GM18502 (cell line): ENCODE measurements around the gene NT5DC2.
"Not testable (repeated sequence)": the region's sequence is repeated elsewhere in the genome, so short reads cannot be mapped to it uniquely, and the experiment has no call there.

Experiments
- ATAC-seq: cut with Tn5 transposase; IDR thresholded peaks from one replicate; pipeline ENCODE4 v1.9.1; 2021; ENCODE audit warnings: mild to moderate bottlenecking; ENCODE audit not compliant: unreplicated experiment, poor library complexity

The NT5DC2 gene

GRCh38 chr3:52537726-52538421 is 4.2 kb upstream of the NT5DC2 start:
- no peak for ATAC-seq

DNA sequence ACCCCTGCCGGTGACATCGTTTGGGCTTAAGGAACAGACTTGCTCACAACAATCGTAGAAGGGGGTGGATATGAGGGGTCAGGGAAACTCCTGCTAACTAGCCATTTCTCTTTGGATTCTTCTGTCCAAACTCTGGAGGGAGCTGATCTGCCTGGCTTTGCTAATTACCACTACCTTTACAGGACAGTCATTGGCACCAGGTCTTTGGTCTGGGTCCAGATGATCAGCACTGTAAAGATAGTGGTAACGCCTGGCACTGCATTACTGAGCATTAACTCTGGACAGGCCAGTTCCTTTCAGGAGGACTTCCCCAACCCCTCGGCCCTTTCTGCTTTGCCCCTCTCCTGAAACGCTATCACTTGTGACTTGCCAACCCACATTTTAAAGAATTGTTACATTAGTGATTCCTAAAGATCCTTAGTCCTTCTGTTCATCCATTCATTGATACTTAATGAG is 3.5 kb upstream of the NT5DC2 start:
- ATAC-seq = no peak

DNA sequence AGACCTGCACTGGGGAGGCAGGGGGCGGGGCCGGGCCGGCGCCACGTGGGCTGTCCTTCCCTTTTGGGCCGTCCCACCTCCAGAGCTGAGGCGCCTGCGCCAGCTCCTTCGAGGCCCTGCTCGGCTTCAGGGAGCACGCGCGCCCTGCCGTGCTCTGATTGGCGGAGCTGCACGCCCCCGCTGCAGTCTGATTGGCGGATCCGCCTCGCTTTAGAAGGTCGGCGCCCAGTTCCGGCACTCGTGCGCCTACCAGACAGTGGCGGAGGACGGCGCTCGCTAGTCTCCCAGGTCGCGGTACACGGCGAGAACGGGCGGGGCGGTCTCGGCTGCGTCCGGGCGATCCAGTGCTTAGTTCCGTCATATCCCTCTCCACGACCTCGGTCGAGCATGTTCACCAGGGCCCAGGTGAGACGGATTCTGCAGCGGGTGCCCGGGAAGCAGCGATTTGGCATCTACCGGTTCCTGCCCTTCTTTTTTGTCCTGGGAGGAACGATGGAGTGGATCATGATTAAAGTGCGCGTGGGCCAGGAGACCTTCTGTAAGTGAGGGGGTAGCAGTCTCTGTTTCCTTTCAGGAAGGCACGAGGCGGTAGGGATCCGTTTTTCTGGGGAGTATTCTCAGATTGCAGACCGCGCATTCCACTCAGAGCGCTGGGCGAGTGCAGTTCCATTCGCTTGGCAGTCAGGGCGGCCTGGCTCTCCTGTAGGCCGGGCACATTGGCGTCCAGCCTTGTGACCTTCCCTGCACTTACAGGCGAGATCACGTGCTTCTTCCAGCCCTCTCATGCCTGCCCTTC is 2.9 kb upstream of the NT5DC2 start, which contains the start of gene UQCC5:
Gene UQCC5 (plus strand): TSS at position 237 of the 796 bp plus-strand sequence. CDS start 151 bp downstream, at position 388.
- ATAC-seq = peak; percentile 84

DNA sequence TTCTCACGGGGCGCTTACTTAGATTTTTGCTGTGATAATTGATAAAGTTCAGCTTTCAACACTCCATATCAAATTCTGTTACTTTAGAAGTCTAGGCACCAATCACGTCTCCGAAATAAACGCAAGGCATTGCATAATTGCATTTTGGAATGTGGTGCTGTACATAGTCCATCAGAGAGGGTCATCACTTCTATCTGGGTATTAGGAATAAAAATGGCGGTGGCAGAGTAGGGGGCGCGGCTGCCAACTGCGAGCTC is 2.4 kb upstream of the NT5DC2 start:
- ATAC-seq = no peak

DNA sequence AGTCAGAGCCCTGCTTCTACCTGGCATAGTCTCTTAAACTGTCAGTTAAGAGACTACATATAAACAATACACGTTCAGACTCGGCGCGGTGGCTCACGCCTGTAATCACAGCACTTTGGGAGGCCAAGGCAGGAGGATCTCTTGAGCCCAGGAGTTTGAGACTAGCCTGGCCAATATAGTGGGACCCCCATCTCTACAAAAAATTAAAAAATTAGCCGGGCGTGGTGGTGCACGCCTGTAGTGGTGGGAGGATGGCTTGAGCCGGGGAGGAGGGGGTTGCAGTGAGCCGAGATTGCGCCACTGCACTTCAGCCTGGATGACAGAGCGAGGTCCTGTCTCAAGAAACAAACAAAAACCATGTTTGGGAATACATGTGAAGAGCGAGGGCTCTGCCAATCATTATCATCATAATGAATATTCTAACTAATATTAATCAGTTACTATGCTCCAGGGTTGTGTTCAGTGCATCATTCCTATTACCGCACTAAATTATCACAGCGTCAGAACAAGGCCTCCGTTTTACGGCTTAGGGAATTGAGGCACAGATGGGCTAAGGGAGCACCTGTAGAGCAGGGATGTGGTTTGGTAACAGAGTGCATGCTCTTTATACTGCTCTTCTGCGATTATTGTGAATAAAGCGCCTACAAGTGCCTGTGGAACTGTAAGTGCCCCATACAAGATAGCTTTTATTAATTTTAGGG is 1.9 kb upstream of the NT5DC2 start:
- ATAC-seq = no peak

- ATAC-seq = no peak
These were observed 875 bp upstream of the NT5DC2 start for GRCh38 chr3:52534281-52535183.

DNA sequence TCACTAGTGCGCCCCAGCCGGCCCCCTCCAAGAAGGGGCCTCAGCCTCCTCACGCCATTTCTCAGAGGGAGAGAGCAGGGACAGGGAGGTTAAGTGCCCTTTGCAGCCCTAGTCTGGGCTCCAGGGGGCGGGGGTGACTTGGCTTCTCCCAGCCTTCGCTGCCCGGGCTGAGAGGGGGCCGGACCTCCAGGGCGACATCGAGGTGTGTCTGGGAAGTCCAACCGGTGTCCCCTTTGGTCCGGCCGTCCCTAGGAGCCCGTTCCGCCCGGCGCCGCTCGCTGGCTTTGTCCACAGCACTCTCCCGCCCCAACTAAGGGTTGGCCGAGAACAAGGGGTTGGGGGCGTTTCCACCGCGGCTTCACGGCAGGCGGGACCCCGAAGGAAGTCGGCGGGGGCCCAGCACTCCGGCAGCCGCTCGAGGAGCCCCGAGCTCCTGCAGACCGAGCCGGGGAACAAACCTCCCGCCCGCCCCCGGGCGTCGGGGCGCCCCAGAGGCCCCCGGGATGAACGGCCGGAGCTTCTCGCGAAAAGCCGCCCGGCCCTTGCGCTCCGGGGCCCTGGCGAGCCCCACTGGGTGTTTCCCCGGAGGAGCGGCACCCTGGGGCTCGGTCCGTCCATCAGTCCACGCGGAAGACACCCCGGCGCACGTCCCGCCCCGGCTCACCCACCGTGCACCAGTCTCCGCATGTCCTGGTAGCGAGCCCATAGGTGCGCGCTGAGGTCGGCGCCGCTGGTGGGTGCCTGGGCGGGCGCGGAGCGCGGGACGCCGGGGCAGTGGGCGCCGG is 627 bp downstream of the NT5DC2 start:
- peak; percentile 5 for ATAC-seq

- ATAC-seq = no peak
These were observed 1.2 kb downstream of the NT5DC2 start for GRCh38 chr3:52532517-52532837.

DNA sequence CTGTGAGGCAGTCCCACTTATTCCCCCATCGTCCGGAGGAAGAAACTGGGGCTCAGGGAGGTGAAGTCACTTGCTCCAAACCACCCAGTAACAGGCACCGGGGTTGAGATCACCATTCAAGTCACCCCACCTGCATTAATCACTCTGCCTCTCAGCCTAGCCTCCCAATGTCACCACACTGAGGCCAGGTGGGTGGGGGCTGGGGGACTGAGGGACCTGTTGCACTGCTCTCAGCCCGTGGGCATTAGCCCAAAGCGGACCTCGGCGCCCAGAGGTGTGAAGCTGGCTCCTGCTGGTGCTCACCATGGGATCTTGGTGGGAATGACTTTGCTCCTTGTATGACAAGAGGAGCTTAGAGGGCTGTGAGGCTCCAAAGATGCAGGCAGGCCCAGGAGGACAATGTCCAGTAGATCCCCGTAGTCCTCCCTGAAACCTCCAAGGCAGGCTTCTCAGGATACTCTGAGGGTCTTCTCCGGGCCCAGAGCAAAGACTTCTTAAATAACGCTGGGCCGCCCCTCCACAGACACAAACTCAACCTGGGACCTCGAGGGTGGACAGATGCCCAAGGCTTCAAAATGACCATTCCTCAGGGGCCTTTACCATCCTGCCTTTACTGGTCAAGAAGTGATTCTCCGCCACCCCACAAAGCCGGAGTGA is 1.7 kb downstream of the NT5DC2 start:
- ATAC-seq = no peak

GRCh38 chr3:52530918-52531826 is 2.5 kb downstream of the NT5DC2 start:
- ATAC-seq = no peak

GRCh38 chr3:52529376-52530333 is 4.0 kb downstream of the NT5DC2 start:
- no peak for ATAC-seq

- no peak for ATAC-seq
These were observed 4.9 kb downstream of the NT5DC2 start for GRCh38 chr3:52528586-52529375.

- no peak for ATAC-seq
These were observed 5.7 kb downstream of the NT5DC2 start for GRCh38 chr3:52527732-52528585.

DNA sequence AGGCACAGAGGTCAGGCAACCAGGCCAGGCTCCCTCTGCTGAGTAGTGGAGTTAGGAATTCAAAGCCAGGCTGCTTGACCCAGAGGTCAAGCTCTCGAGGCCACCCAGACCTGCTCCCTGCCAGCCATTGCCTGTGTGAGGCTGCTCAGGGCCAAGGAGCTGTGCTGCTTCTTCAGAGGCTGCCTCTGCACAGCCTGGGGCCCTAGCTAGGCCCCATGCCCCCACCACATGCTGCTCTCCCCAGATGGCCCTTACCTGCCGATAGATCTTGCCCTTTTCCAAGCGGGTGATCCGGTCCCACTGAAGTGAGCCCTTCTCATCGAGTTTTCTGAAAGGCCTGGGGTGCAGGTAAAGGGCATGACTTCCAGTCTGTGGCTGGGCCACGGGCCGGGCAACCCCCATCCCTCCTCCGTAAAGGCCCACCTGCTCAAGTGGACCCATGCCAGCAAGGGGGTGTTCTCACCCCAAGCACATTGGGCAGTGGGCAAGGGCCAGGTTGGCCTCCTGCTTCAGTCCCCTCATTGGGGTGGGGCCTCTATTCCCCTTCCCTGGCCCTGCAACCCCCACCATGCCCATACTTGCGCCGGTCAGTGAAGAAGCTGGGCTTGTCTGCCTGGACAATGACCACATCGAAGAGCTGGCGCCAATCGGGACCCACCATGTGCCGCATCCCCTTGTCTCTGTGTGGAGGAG is 6.5 kb downstream of the NT5DC2 start:
- no peak for ATAC-seq

DNA sequence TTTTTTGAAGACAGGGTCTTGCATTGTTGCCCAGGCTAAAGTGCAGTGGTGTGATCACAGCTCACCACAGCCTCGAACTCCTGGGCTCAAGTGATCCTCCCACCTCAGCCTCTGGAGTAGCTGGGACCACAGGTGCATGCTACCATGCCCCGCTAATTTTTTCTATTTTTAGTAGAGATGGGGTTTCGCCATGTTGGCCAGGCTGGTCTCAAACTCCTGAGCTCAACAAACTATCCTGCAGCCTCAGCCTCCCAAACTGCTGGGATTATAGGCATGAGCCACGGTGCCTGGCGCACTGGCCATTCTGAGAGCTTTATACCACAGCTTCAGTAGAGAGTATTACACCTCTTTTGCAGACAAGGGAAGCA is 7.0 kb downstream of the NT5DC2 start:
- ATAC-seq = not testable (repeated sequence)
